ENCODE measurements around the gene PLXNA4.

DNA sequence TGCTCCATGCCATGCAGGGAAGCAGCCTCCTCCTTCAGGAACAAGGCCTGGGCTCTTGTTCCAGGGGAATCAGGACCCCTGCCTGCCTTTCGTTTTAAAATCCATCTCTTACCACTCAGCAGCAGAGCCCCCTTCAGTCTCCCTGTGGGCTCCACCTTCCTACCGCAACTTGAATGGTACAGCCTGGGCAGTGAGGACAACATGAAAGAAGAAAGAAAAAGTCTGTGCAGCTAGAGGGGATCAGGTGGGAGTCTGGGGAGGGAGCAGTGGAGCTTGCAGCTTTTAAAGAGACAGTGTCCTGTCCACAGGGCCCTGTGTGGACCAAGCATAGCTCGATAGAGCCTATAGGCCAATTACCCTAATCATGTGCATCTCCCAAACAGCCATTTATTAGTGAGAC lies 3.7 kb downstream of the PLXNA4 start:
- TF ChIP-seq CTCF (IDR thresholded peaks at IDR 0.05) (no peak), EP300 (IDR thresholded peaks at IDR 0.05) (no peak), POLR2A (IDR thresholded peaks at IDR 0.05) (no peak)

Data from gastroesophageal sphincter (tissue), 3 donors.